HCT116 (cell line): ENCODE measurements around the gene NDUFA11. TPM values are rescaled to one million over a fixed set of nuclear protein-coding genes. Genes with fewer than 3 reads are reported as not detected.

ENCODE experiments used
- ATAC-seq: fragments of 200-7000 bp; cut with Tn5 transposase; 2 replicates; pipeline ENCODE4 v1.9.1; 2020; ENCODE audit warnings: mild to moderate bottlenecking, moderate library complexity
- BruUV-seq: library from RNA; stranded (reverse); fragments of 400-500 nt; replicated peaks from 2 replicates; lab custom pipeline; 2021; lab: Mats Ljungman, UMichigan
- CTCF ChIA-PET: fragments of 300-600 bp; sonication (Branson Sonifier 250); formaldehyde crosslinking; loops from one replicate; lab custom pipeline; 2021; ENCODE audit warnings: antibody characterized with exemption; lab: Charles Lee
- POLR2A ChIA-PET: fragments of 300-600, 350-600 bp; sonication (Branson Sonifier 250); formaldehyde crosslinking; loops from one replicate; lab custom pipeline; 2021; ENCODE audit warnings: antibody characterized with exemption; lab: Charles Lee
- RAD21 ChIA-PET, 2 experiments: fragments of 300-600 bp; sonication (Branson Sonifier 250); formaldehyde crosslinking; loops; one replicate each; lab custom pipeline; 2023; ENCODE audit warnings: low total read pairs in 2 of 2; ENCODE audit not compliant: uncharacterized antibody in 2 of 2, unreplicated experiment in 2 of 2, low non-redundant PET in 1 of 2; lab: Charles Lee
- DNase-seq: peaks from one replicate; pipeline ENCODE4 v3.0.0-alpha.2; 2010; ENCODE audit warnings: low read depth, low spot score
- H2AFZ ChIP-seq: fragments of 200-600 bp; shearing (Covaris generic), sonication (generic); 2 replicates; pipeline ENCODE4 v1.6.1; 2017; ENCODE audit warnings: low read depth, mixed run types, mixed read lengths, antibody characterized with exemption, low read length; ENCODE audit not compliant: poor library complexity, severe bottlenecking
- H3K27ac ChIP-seq: 2 replicates; pipeline ENCODE4 v1.5.1; 2012; ENCODE audit warnings: low read depth, low read length
- H3K27me3 ChIP-seq: fragments of 200-600 bp; sonication (generic); 2 replicates; pipeline ENCODE4 v1.6.1; 2016; ENCODE audit warnings: mixed run types, low read length, mixed read lengths; ENCODE audit not compliant: insufficient read depth
- H3K36me3 ChIP-seq, 2 experiments: fragments of 200-500 bp in 1 of 2; fragments of 200-600 bp in 1 of 2; sonication (Bioruptor generic) in 1 of 2; sonication (generic) in 1 of 2; 2 replicates each; pipeline versions ENCODE4 v1.5.1 to v1.6.1; 2014 to 2016; ENCODE audit warnings: low read length in 2 of 2, inconsistent platforms in 1 of 2, mixed read lengths in 1 of 2, mixed run types in 1 of 2; ENCODE audit not compliant: insufficient read depth in 2 of 2, control insufficient read depth in 1 of 2
- H3K4me1 ChIP-seq, 2 experiments: fragments of 200-600 bp in 1 of 2; sonication (generic) in 1 of 2; 2 replicates each; pipeline versions ENCODE4 v1.5.1 to v1.6.1; 2012 to 2017; ENCODE audit warnings: low read length in 2 of 2, inconsistent platforms in 1 of 2, mild to moderate bottlenecking in 1 of 2, mixed read lengths in 1 of 2, mixed run types in 1 of 2, moderate library complexity in 1 of 2; ENCODE audit not compliant: insufficient read depth in 2 of 2, control insufficient read depth in 1 of 2
- H3K4me2 ChIP-seq: fragments of 200-600 bp; sonication (generic); 2 replicates; pipeline ENCODE4 v1.6.1; 2017; ENCODE audit warnings: mixed run types, low read length, mixed read lengths
- H3K4me3 ChIP-seq, 2 experiments: fragments of 200-600 bp in 1 of 2; sonication (generic) in 1 of 2; replicated peaks in 1 of 2; 2 replicates each; pipeline ENCODE4 v1.5.1; 2011 to 2016; ENCODE audit warnings: low read length in 2 of 2, control low read depth in 1 of 2, low read depth in 1 of 2, mild to moderate bottlenecking in 1 of 2, mixed read lengths in 1 of 2, mixed run types in 1 of 2
- H3K79me2 ChIP-seq: fragments of 200-600 bp; sonication (generic); 2 replicates; pipeline ENCODE4 v1.6.1; 2017; ENCODE audit warnings: mild to moderate bottlenecking, mixed run types, low read length, moderate library complexity, mixed read lengths; ENCODE audit not compliant: insufficient read depth
- H3K9ac ChIP-seq: fragments of 200-600 bp; sonication (generic); 2 replicates; pipeline ENCODE4 v1.6.1; 2016; ENCODE audit warnings: low read length, mixed read lengths
- H3K9me2 ChIP-seq: fragments of 200-600 bp; sonication (generic), shearing (Covaris generic); 2 replicates; pipeline ENCODE4 v1.6.1; 2017; ENCODE audit warnings: mixed run types, mild to moderate bottlenecking, moderate library complexity; ENCODE audit not compliant: insufficient read depth
- H3K9me3 ChIP-seq, 2 experiments: fragments of 200-500 bp in 1 of 2; fragments of 200-600 bp in 1 of 2; sonication (Bioruptor generic) in 1 of 2; sonication (generic) in 1 of 2; 2 replicates each; pipeline ENCODE4 v1.6.1; 2014 to 2017; ENCODE audit warnings: low read length in 2 of 2, mixed read lengths in 2 of 2, inconsistent platforms in 1 of 2, low read depth in 1 of 2, mild to moderate bottlenecking in 1 of 2, mixed run types in 1 of 2, moderate library complexity in 1 of 2; ENCODE audit not compliant: control insufficient read depth in 1 of 2, insufficient read depth in 1 of 2
- H4K20me1 ChIP-seq: fragments of 200-600 bp; sonication (generic), shearing (Covaris generic); 2 replicates; pipeline ENCODE4 v1.6.1; 2017; ENCODE audit warnings: mixed run types, mild to moderate bottlenecking, moderate library complexity; ENCODE audit not compliant: insufficient read depth
- CBX3 ChIP-seq: IDR thresholded peaks from 2 replicates; pipeline ENCODE4 v1.6.1; 2012; ENCODE audit warnings: low read depth
- CTCF ChIP-seq, 3 experiments: fragments of 200-600 bp in 1 of 3; sonication (generic) in 1 of 3; IDR thresholded peaks in 2 of 3; conservative IDR thresholded peaks in 1 of 3; 2 replicates each; pipeline ENCODE4 v1.5.1; 2012 to 2017; ENCODE audit warnings: low read depth in 2 of 3, low read length in 2 of 3, antibody characterized with exemption in 1 of 3, borderline replicate concordance in 1 of 3, control low read depth in 1 of 3, mild to moderate bottlenecking in 1 of 3, mixed read lengths in 1 of 3, mixed run types in 1 of 3, moderate library complexity in 1 of 3; ENCODE audit not compliant: insufficient read depth in 1 of 3
- EGR1 ChIP-seq: IDR thresholded peaks from 2 replicates; pipeline ENCODE4 v1.6.1; 2012; ENCODE audit warnings: low read depth
- ELF1 ChIP-seq: IDR thresholded peaks from 2 replicates; pipeline ENCODE4 v1.6.1; 2012; ENCODE audit warnings: low read depth, borderline replicate concordance
- EZH2 ChIP-seq: fragments of 200-600 bp; sonication (generic); IDR thresholded peaks from 2 replicates; pipeline ENCODE4 v1.6.1; 2017; ENCODE audit warnings: antibody characterized with exemption, mixed run types
- EZH2phosphoT487 ChIP-seq: fragments of 200-600 bp; IDR thresholded peaks from 2 replicates; pipeline ENCODE4 v1.6.1; 2018; ENCODE audit warnings: antibody characterized with exemption, borderline replicate concordance
- FOSL1 ChIP-seq: IDR thresholded peaks from 2 replicates; pipeline ENCODE4 v1.6.1; 2012; ENCODE audit warnings: low read depth
- JUND ChIP-seq: IDR thresholded peaks from 2 replicates; pipeline ENCODE4 v1.6.1; 2012
- POLR2AphosphoS5 ChIP-seq: IDR thresholded peaks from 2 replicates; pipeline ENCODE4 v1.6.1; 2011; ENCODE audit warnings: mild to moderate bottlenecking, low read depth, low read length, moderate library complexity
- RAD21 ChIP-seq: IDR thresholded peaks from 2 replicates; pipeline ENCODE4 v1.6.1; 2012; ENCODE audit warnings: low read depth, mild to moderate bottlenecking
- SP1 ChIP-seq: IDR thresholded peaks from 2 replicates; pipeline ENCODE4 v1.6.1; 2012; ENCODE audit warnings: low read depth
- SRF ChIP-seq: IDR thresholded peaks from 2 replicates; pipeline ENCODE4 v1.6.1; 2012; ENCODE audit warnings: low read depth
- TCF7L2 ChIP-seq: IDR thresholded peaks from 2 replicates; pipeline ENCODE4 v1.7.0; 2011; ENCODE audit warnings: borderline replicate concordance, inconsistent platforms; ENCODE audit not compliant: insufficient read depth, insufficient read length; ENCODE audit errors: extremely low read depth
- YY1 ChIP-seq: IDR thresholded peaks from 2 replicates; pipeline ENCODE4 v1.6.1; 2011; ENCODE audit warnings: low read length, low read depth, moderate library complexity, mild to moderate bottlenecking; ENCODE audit not compliant: insufficient replicate concordance; ENCODE audit errors: extremely low read depth
- ZFX ChIP-seq: fragments of 450-650 bp; IDR thresholded peaks from 2 replicates; pipeline ENCODE4 v1.6.1; 2017
- ZNF274 ChIP-seq: fragments of 200-500 bp; sonication (Bioruptor generic); IDR thresholded peaks from 2 replicates; pipeline ENCODE4 v1.6.1; 2014; ENCODE audit warnings: mild to moderate bottlenecking, low read depth, low read length, inconsistent platforms
- intact Hi-C: fragments of 100-400 bp; cut with micrococcal nuclease; formaldehyde crosslinking; loops from 2 replicates; pipeline ENCODE4 v1.10.0; 2022
- total RNA-seq: library from RNA; stranded (reverse); gene quantifications from one replicate; pipeline ENCODE4 v1.2.1, GENCODE V29; 2021; ENCODE audit not compliant: unreplicated experiment
- TF ChIP-seq, protein P1 (sequence below): IDR thresholded peaks from 2 replicates; pipeline ENCODE4 v1.6.1; 2012
- TF ChIP-seq, protein P2 (sequence below): IDR thresholded peaks from 2 replicates; pipeline ENCODE4 v1.6.1; 2012

NDUFA11 gene
- total RNA-seq, 1 experiment from 2014 or later = 311 TPM

DNA sequence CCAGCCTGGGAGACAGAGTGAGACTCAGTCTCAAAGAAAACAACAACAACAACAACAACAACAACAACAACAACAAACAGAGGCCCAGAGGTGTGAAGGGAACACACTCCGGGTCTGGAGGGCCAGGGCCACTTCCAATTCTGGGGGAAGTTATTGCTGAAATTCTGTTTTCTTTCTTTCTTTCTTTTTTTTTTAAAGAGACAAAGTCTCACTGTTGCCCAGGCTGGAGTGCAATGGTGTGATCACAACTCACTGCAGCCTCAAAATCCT lies 7.0 kb upstream of the NDUFA11 start:
- H3K4me1 ChIP-seq = peaks cover 2 to 3% of the 10 kb centered on the region in 2 experiments; a peak in 2 of 4 replicates
- no TSS peak for BruUV-seq
- H3K27ac ChIP-seq = no peak overlapping the region

DNA sequence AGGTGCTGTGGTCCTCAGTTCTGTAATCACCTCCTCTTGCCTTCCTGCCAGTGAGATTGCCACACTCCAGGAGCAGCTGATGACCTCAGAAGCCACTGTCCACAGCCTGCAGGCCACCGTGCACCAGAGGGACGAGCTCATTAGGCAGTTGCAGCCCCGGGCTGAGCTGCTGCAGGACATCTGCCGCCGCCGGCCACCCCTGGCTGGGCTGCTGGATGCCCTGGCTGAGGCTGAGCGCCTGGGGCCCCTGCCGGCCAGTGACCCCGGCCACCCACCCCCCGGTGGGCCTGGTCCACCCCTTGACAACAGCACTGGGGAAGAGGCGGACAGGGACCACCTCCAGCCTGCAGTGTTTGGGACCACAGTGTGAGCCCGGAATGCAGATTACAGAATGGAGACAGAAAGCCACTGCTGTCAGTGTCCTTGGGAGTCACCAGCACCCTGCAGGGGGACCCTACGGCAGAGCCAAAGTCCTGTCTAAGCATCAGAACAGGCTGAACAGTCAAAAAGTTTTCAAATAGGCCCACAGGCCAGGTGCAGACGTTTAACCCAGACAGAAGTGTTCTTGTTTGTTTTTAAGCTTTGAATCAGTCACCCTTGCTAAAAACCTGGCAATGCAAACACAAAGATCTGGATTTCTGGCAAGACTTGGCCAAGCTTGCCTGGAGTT lies 5.3 kb upstream of the NDUFA11 start:
- Histone ChIP-seq H3K9me3 (no peaks in the 10 kb centered on the region), H2AFZ (no peak overlapping the region), H3K9ac (no peak overlapping the region), H3K4me2 (no peak overlapping the region), H3K4me1 (peaks cover 3 to 14% of the 10 kb centered on the region in 2 experiments; a peak in 3 of 4 replicates), H4K20me1 (no peaks in the 10 kb centered on the region), H3K27me3 (no peaks in the 10 kb centered on the region), H3K27ac (no peak overlapping the region), H3K9me2 (no peaks in the 10 kb centered on the region), H3K79me2 (no peaks in the 10 kb centered on the region), H3K36me3 (no peaks in the 10 kb centered on the region), H3K4me3 (no peak overlapping the region)
- BruUV-seq = no TSS peak
- ChIA-PET RAD21 (no interaction called here), CTCF (no interaction called here), POLR2A (no interaction called here)
- no peak for DNase-seq
- ATAC-seq = no peak
- intact Hi-C loops = no loop called here
- no peak for TF ChIP-seq SP1
- TF ChIP-seq ELF1 = no peak
- TF ChIP-seq YY1 = no peak
- no peak for TF ChIP-seq TCF7L2
- TF ChIP-seq, protein P1, sequence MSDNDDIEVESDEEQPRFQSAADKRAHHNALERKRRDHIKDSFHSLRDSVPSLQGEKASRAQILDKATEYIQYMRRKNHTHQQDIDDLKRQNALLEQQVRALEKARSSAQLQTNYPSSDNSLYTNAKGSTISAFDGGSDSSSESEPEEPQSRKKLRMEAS = no peak
- no peak for TF ChIP-seq EGR1
- TF ChIP-seq CBX3 = no peak
- no peak for TF ChIP-seq EZH2phosphoT487
- TF ChIP-seq SRF = no peak
- TF ChIP-seq POLR2AphosphoS5 = no peak
- TF ChIP-seq JUND = no peak
- no peak for TF ChIP-seq EZH2
- TF ChIP-seq CTCF (IDR thresholded peaks at IDR 0.05 in 2 of 3, conservative IDR thresholded peaks at IDR 0.05 in 1 of 3; ENCODE audit: borderline replicate concordance in 1 of 3, insufficient read depth in 1 of 3, low read depth in 2 of 3, low read length in 2 of 3) = no peak
- no peak for TF ChIP-seq RAD21

More for the DNA sequence above, 7.0 kb upstream of the NDUFA11 start:
- POLR2A ChIA-PET = no interaction called here
- no peak for ATAC-seq
- Histone ChIP-seq H3K36me3 (no peaks in the 10 kb centered on the region; a peak in 1 of 4 replicates), H3K9ac (no peak overlapping the region), H3K79me2 (no peaks in the 10 kb centered on the region), H4K20me1 (no peaks in the 10 kb centered on the region), H2AFZ (no peak overlapping the region), H3K9me3 (no peaks in the 10 kb centered on the region), H3K9me2 (no peaks in the 10 kb centered on the region), H3K27me3 (no peaks in the 10 kb centered on the region)
- CTCF ChIA-PET = no interaction called here
- TF ChIP-seq RAD21 (no peak), ZNF274 (no peak), ZFX (no peak), JUND (no peak), POLR2AphosphoS5 (no peak), EZH2phosphoT487 (no peak), FOSL1 (no peak), SP1 (no peak), YY1 (no peak), ELF1 (no peak)
- TF ChIP-seq, protein P1 = no peak
- TF ChIP-seq, protein P2, sequence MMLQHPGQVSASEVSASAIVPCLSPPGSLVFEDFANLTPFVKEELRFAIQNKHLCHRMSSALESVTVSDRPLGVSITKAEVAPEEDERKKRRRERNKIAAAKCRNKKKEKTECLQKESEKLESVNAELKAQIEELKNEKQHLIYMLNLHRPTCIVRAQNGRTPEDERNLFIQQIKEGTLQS = no peak
- TF ChIP-seq, all 23 proteins: peak for 0
- intact Hi-C loops = no loop called here
- RAD21 ChIA-PET = no interaction called here
- no peak overlapping the region for H3K4me2 ChIP-seq
- DNase-seq = no peak
- H3K4me3 ChIP-seq = no peak overlapping the region
